NT2/D1 (cell line): ENCODE results near the gene KDM3B.

ENCODE experiments used
- YY1 ChIP-seq: IDR thresholded peaks from 2 replicates; pipeline ENCODE4 v1.6.1; 2011; ENCODE audit not compliant: insufficient read length, insufficient read depth
- ZNF274 ChIP-seq: IDR thresholded peaks from 2 replicates; pipeline ENCODE4 v1.6.1; 2011; ENCODE audit warnings: mild to moderate bottlenecking, low read depth, low read length

GRCh38 chr5:138455232-138455930 lies 102.9 kb downstream of the KDM3B start:
- no peak for TF ChIP-seq YY1
- TF ChIP-seq ZNF274, result no peak
